ENCODE measurements around the gene AP1S2.

The AP1S2 gene

DNA sequence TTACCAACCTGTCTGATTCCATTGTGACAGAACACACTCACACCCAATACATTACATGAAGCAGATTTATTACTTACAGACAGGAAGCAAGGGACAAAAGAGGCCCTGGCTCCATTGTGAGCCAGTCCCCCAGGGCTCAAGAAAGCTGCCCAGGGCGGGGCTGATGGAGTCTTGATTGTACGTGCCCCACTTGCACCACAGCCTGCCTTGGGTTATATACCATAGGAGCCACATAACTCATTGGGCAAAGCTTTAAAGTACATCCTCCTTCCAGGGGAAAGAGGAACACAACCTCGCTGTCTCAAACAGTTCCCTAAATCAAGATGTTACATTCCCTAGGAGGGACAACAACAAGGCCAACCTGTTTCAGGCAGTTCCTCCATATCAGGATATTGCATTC, 67.7 kb downstream of the AP1S2 start:
- no peak for TF ChIP-seq CTCF (IDR thresholded peaks at IDR 0.05; ENCODE audit: low read depth, low read length)

GRCh38 chrX:15785176-15785750, 69.3 kb downstream of the AP1S2 start:
- TF ChIP-seq CTCF (IDR thresholded peaks at IDR 0.05; ENCODE audit: low read depth, low read length), result no peak
- H3K4me3 ChIP-seq (ENCODE audit: low read depth, low read length), result no peak overlapping the region

More for the DNA sequence above, 67.7 kb downstream of the AP1S2 start:
- H3K4me3 ChIP-seq (ENCODE audit: low read depth, low read length), result no peak overlapping the region

GRCh38 chrX:15781961-15782699, 72.5 kb downstream of the AP1S2 start:
- TF ChIP-seq CTCF (IDR thresholded peaks at IDR 0.05; ENCODE audit: low read depth, low read length), result no peak
- no peak overlapping the region for H3K4me3 ChIP-seq (ENCODE audit: low read depth, low read length)
